HG03097 (cell line): Measurements from ENCODE around the gene C1QA.
"Not testable (repeated sequence)": the region's sequence is repeated elsewhere in the genome, so short reads cannot be mapped to it uniquely, and the experiment has no call there.

Experiments
- ATAC-seq: cut with Tn5 transposase; IDR thresholded peaks from one replicate; pipeline ENCODE4 v1.9.1; 2021; ENCODE audit not compliant: unreplicated experiment, low FRiP score

The C1QA gene

GRCh38 chr1:22668840-22669239 lies 32.4 kb downstream of the C1QA start:
- ATAC-seq = not testable (repeated sequence)

- ATAC-seq = no peak
These were observed 34.0 kb downstream of the C1QA start for GRCh38 chr1:22670352-22670975.

GRCh38 chr1:22671999-22672398 lies 35.6 kb downstream of the C1QA start:
- ATAC-seq = no peak

- ATAC-seq = no peak
These were observed 37.3 kb downstream of the C1QA start for GRCh38 chr1:22673486-22674409.

- ATAC-seq = no peak
These were observed 38.0 kb downstream of the C1QA start for GRCh38 chr1:22674410-22674749.

GRCh38 chr1:22676151-22676550 lies 39.7 kb downstream of the C1QA start:
- not testable (repeated sequence) for ATAC-seq

GRCh38 chr1:22676916-22677583 lies 40.6 kb downstream of the C1QA start:
- ATAC-seq = no peak

GRCh38 chr1:22677931-22678896 lies 41.8 kb downstream of the C1QA start:
- ATAC-seq = no peak

- ATAC-seq = no peak
These were observed 44.3 kb downstream of the C1QA start for GRCh38 chr1:22680726-22681125.

GRCh38 chr1:22681556-22682276 lies 45.3 kb downstream of the C1QA start:
- ATAC-seq = no peak

- ATAC-seq = no peak
These were observed 47.1 kb downstream of the C1QA start for GRCh38 chr1:22683547-22683946.

- ATAC-seq = no peak
These were observed 49.2 kb downstream of the C1QA start for GRCh38 chr1:22685591-22686059.

GRCh38 chr1:22687191-22687590 lies 50.8 kb downstream of the C1QA start:
- ATAC-seq = no peak

GRCh38 chr1:22688466-22688865 lies 52.0 kb downstream of the C1QA start:
- no peak for ATAC-seq
